ENCODE data around the gene ZNF611. TPM values are rescaled to one million over a fixed set of nuclear protein-coding genes. Genes with fewer than 3 reads are reported as not detected.

The ZNF611 gene
- total and polyA plus RNA-seq, 4 donors = 0.50 to 12.7 (median 2.7) TPM

DNA sequence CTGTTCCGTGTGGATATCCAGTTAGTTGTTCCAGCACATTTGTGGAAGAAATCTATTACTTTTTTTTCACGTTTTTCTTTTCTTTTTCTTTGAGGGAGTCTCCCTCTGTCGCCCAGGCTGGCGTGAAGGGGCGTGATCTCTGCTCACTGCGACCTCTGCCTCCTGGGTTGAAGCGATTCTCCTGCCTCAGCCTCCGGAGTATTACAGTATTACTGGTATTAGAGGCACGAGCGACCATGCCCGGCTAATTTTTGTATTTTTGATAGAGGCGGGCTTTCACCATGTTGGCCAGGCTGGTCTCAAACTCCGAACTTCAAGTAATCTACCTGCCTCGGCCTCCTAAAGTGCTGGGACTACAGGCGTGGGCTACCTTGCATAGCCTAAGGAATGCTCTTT is 43.6 kb downstream of the ZNF611 start:
- H3K27ac ChIP-seq (ENCODE audit: low read depth in 1 of 2, low read length in 2 of 2) = peak overlapping the region; percentile 66 to 82
- H3K9me3 ChIP-seq (ENCODE audit: control insufficient read depth in 4 of 4, low read length in 3 of 4) = peaks cover 2 to 14% (median 5%) of the 10 kb centered on the region in 4 donors
- peaks cover 0 to 3% (median 0%) of the 10 kb centered on the region in 4 donors for H3K27me3 ChIP-seq (ENCODE audit: control insufficient read depth in 4 of 4, insufficient read depth in 4 of 4, low read length in 3 of 4)
- 52% methylated on average over 15 of the region's 15 CpGs for WGBS
- peak; percentile 34 for DNase-seq (ENCODE audit: low spot score)
- TF ChIP-seq EGR1 (IDR thresholded peaks at IDR 0.05; ENCODE audit: low read depth in 2 of 2) (no peak), FOXA2 (IDR thresholded peaks at IDR 0.05) (no peak), HNF4G (IDR thresholded peaks at IDR 0.05) (no peak), JUND (IDR thresholded peaks at IDR 0.05) (no peak), FOXA1 (IDR thresholded peaks at IDR 0.05) (no peak), RXRA (IDR thresholded peaks at IDR 0.05) (no peak), HNF4A (conservative IDR thresholded peaks at IDR 0.05) (no peak), NR2F2 (IDR thresholded peaks at IDR 0.05) (no peak), RAD21 (IDR thresholded peaks at IDR 0.05) (no peak)
- TF ChIP-seq, protein P1, sequence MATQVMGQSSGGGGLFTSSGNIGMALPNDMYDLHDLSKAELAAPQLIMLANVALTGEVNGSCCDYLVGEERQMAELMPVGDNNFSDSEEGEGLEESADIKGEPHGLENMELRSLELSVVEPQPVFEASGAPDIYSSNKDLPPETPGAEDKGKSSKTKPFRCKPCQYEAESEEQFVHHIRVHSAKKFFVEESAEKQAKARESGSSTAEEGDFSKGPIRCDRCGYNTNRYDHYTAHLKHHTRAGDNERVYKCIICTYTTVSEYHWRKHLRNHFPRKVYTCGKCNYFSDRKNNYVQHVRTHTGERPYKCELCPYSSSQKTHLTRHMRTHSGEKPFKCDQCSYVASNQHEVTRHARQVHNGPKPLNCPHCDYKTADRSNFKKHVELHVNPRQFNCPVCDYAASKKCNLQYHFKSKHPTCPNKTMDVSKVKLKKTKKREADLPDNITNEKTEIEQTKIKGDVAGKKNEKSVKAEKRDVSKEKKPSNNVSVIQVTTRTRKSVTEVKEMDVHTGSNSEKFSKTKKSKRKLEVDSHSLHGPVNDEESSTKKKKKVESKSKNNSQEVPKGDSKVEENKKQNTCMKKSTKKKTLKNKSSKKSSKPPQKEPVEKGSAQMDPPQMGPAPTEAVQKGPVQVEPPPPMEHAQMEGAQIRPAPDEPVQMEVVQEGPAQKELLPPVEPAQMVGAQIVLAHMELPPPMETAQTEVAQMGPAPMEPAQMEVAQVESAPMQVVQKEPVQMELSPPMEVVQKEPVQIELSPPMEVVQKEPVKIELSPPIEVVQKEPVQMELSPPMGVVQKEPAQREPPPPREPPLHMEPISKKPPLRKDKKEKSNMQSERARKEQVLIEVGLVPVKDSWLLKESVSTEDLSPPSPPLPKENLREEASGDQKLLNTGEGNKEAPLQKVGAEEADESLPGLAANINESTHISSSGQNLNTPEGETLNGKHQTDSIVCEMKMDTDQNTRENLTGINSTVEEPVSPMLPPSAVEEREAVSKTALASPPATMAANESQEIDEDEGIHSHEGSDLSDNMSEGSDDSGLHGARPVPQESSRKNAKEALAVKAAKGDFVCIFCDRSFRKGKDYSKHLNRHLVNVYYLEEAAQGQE (IDR thresholded peaks at IDR 0.05) = no peak
- TF ChIP-seq, protein P2, sequence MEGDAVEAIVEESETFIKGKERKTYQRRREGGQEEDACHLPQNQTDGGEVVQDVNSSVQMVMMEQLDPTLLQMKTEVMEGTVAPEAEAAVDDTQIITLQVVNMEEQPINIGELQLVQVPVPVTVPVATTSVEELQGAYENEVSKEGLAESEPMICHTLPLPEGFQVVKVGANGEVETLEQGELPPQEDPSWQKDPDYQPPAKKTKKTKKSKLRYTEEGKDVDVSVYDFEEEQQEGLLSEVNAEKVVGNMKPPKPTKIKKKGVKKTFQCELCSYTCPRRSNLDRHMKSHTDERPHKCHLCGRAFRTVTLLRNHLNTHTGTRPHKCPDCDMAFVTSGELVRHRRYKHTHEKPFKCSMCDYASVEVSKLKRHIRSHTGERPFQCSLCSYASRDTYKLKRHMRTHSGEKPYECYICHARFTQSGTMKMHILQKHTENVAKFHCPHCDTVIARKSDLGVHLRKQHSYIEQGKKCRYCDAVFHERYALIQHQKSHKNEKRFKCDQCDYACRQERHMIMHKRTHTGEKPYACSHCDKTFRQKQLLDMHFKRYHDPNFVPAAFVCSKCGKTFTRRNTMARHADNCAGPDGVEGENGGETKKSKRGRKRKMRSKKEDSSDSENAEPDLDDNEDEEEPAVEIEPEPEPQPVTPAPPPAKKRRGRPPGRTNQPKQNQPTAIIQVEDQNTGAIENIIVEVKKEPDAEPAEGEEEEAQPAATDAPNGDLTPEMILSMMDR (IDR thresholded peaks at IDR 0.05; ENCODE audit: low read depth, low read length, missing input control) = no peak
- TF ChIP-seq, protein P3, sequence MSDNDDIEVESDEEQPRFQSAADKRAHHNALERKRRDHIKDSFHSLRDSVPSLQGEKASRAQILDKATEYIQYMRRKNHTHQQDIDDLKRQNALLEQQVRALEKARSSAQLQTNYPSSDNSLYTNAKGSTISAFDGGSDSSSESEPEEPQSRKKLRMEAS (IDR thresholded peaks at IDR 0.05) = no peak
- TF ChIP-seq, protein P4, sequence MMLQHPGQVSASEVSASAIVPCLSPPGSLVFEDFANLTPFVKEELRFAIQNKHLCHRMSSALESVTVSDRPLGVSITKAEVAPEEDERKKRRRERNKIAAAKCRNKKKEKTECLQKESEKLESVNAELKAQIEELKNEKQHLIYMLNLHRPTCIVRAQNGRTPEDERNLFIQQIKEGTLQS (IDR thresholded peaks at IDR 0.05) = no peak
- TF ChIP-seq, protein P5, sequence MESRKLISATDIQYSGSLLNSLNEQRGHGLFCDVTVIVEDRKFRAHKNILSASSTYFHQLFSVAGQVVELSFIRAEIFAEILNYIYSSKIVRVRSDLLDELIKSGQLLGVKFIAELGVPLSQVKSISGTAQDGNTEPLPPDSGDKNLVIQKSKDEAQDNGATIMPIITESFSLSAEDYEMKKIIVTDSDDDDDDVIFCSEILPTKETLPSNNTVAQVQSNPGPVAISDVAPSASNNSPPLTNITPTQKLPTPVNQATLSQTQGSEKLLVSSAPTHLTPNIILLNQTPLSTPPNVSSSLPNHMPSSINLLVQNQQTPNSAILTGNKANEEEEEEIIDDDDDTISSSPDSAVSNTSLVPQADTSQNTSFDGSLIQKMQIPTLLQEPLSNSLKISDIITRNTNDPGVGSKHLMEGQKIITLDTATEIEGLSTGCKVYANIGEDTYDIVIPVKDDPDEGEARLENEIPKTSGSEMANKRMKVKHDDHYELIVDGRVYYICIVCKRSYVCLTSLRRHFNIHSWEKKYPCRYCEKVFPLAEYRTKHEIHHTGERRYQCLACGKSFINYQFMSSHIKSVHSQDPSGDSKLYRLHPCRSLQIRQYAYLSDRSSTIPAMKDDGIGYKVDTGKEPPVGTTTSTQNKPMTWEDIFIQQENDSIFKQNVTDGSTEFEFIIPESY (IDR thresholded peaks at IDR 0.05) = no peak
- peaks cover 0 to 5% (median 0%) of the 10 kb centered on the region in 4 donors for H3K4me1 ChIP-seq (ENCODE audit: control insufficient read depth in 4 of 4, insufficient read depth in 4 of 4, low read length in 3 of 4)
- H3K36me3 ChIP-seq (ENCODE audit: control insufficient read depth in 4 of 4, insufficient read depth in 3 of 4, low read depth in 1 of 4, low read length in 3 of 4) = no peaks in the 10 kb centered on the region
- H3K4me3 ChIP-seq (ENCODE audit: low read depth in 1 of 3, low read length in 3 of 3) = peak overlapping the region in 1 of 3 donors; percentile 31
- H3K9ac ChIP-seq (ENCODE audit: low read depth in 1 of 2, low read length in 2 of 2) = no peak overlapping the region
